MG63 (cell line): ENCODE results near the gene PRKG1. TPM values are rescaled to one million over a fixed set of nuclear protein-coding genes. Genes with fewer than 3 reads are reported as not detected.

Source experiments
- DNase-seq: peaks from one replicate; pipeline ENCODE4 v3.0.0-alpha.2; 2020
- H3K27me3 ChIP-seq: fragments of 250-450 bp; sonication (Bioruptor Pico); 2 replicates; pipeline ENCODE4 v1.5.1; 2020; ENCODE audit warnings: mild to moderate bottlenecking, moderate library complexity
- H3K36me3 ChIP-seq: fragments of 250-450 bp; sonication (Bioruptor Pico); 2 replicates; pipeline ENCODE4 v1.5.1; 2020; ENCODE audit warnings: mild to moderate bottlenecking, moderate library complexity
- H3K4me3 ChIP-seq: fragments of 250-450 bp; sonication (Bioruptor Pico); 2 replicates; pipeline ENCODE4 v1.5.1; 2020; ENCODE audit warnings: mild to moderate bottlenecking, moderate library complexity
- H3K9me3 ChIP-seq: fragments of 250-450 bp; sonication (Bioruptor Pico); 2 replicates; pipeline ENCODE4 v1.5.1; 2020; ENCODE audit warnings: mild to moderate bottlenecking, moderate library complexity
- total RNA-seq: library from RNA; depleted of rRNA; stranded (reverse); fragments of >200 nt; shearing (Covaris generic); gene quantifications from 2 replicates; pipeline ENCODE4 v1.2.3, GENCODE V29; 2014; ENCODE audit warnings: low replicate concordance

PRKG1 gene
- total RNA-seq, 1 experiment from 2014 or later, result 3.9 TPM

DNA sequence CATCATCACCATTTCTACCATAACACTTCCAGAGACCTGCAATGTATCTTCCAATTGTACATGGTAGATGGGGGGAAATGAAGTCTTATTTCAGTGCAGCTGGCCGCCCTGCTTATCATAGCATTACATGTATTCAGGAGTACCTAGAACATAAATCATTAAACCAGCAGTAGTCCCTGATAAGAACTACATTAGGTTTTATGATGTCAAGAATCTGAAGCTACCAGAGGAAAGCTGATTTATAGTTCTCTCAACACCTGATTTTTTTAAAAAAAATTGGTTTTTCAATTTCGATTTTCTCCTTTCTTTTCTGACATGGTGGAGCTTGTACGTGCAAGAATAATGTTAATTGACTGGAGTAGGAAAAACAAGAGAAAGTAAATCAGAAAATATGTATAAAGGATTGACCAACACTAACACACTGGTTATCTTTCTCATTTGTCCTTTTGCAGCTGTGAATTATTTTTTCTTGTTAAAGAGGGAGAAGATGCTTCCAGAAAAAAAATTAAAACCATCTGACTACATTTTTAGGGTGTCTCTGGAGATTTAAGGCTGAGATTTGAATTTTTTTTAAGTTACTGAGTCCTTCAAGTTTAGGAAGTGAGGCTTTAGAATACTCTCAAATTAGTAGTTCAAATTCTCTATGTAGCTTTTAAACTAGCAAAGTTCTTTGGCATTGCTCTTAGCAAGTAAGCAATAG lies 566.0 kb downstream of the PRKG1 start:
- no peak for DNase-seq
- H3K27me3 ChIP-seq, result no peaks in the 10 kb centered on the region
- no peaks in the 10 kb centered on the region for H3K9me3 ChIP-seq
- H3K4me3 ChIP-seq, result no peak overlapping the region
- H3K36me3 ChIP-seq, result no peaks in the 10 kb centered on the region

DNA sequence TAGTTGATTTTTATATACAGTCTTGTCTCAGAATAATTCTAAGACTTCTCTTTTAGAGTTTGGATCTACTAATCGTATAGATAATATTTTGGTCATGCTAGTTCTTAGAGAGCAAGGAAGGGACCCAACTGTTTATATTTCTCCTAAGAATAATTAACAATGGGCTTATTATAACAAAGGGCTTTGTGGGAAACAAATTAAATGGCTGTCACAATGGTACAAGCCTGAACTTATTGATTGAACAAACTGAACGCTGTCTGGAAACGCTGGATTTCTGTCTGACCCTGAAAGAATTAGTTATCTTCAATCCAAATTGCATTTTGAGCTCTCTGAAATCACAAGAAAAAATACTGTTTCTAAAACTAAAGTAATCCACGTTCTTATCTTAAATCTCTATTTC lies 568.3 kb downstream of the PRKG1 start:
- Histone ChIP-seq H3K4me3 (no peak overlapping the region), H3K27me3 (no peaks in the 10 kb centered on the region), H3K36me3 (no peaks in the 10 kb centered on the region), H3K9me3 (no peaks in the 10 kb centered on the region)
- DNase-seq, result no peak

DNA sequence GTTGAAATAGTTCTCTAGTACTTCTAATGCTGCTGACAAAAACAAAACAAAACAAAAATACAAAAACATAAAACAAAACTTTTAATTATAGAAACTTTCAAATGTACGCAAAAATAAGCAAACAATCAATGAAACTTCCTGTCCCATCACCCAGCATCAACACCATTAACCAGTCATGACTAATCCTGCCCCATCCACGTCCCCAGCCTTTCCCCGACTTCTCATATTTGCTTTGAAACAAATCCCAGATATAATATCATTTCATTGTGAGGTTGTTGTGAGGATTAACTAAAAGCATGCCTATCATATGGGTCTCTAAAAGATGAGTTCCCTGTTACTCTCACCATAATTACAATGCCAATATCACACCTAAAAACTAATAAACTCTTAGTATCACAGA lies 569.4 kb downstream of the PRKG1 start:
- Histone ChIP-seq H3K36me3 (no peaks in the 10 kb centered on the region), H3K9me3 (no peaks in the 10 kb centered on the region), H3K4me3 (no peak overlapping the region), H3K27me3 (no peaks in the 10 kb centered on the region)
- no peak for DNase-seq

DNA sequence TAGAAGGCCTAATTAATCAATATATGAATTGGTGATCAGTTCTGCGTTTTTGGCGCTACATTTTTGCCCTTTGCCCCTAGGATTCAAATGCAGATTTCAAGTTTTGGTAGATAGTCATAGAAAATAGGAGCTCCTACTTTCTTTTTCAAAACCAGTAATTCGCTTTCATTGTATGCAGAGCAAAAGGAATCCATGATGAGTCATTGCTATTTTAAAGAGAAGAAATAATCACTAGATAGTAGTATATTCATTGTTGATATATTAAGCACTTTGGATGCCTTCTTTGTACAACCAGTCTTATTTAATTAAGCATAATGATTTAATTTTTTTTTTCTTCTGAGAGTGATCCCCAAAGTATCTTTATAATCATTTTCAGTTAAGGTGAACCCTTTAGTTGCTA lies 574.8 kb downstream of the PRKG1 start:
- DNase-seq, result no peak
- H3K9me3 ChIP-seq, result no peaks in the 10 kb centered on the region
- H3K4me3 ChIP-seq, result no peak overlapping the region
- no peaks in the 10 kb centered on the region for H3K27me3 ChIP-seq
- no peaks in the 10 kb centered on the region for H3K36me3 ChIP-seq

DNA sequence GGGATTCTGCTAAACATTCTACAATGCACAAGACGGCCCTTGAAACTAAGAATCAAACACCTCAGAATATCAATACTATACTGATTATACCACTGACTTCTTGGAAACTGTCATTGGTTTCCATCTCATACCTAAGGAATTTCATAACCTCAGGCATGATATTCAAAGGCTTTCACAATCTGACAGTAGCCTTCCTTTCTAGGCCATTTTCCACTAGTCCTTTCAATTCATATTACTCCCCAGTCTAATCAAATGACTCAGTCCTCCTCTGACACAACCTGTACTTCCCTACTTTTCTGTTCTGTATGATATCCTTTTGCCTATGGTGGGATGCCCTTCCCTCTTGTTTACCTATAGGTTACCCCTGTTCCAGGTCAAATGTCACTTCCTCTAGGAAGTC lies 576.8 kb downstream of the PRKG1 start:
- Histone ChIP-seq H3K27me3 (no peaks in the 10 kb centered on the region), H3K4me3 (no peak overlapping the region), H3K36me3 (no peaks in the 10 kb centered on the region), H3K9me3 (no peaks in the 10 kb centered on the region)
- DNase-seq, result no peak

DNA sequence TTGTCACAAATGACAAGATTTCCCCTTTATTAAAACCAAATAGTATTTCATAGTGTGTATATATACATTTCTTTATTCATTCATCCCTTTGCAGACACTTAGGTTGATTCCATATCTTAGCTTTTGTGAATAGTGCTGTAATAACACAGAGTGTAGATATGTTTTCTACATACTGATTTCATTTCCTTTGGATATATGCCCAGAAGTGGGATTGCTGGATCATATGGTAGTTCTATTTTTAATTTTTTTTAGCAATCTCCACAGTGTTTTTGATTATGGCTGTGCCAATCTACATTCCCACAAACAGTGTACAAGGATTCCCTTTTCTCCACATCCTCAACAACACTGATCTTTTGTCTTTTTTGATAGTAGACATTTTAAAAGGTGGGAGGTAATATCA lies 578.7 kb downstream of the PRKG1 start:
- H3K36me3 ChIP-seq, result no peaks in the 10 kb centered on the region
- H3K4me3 ChIP-seq, result no peak overlapping the region
- no peak for DNase-seq
- H3K9me3 ChIP-seq, result no peaks in the 10 kb centered on the region
- no peaks in the 10 kb centered on the region for H3K27me3 ChIP-seq

DNA sequence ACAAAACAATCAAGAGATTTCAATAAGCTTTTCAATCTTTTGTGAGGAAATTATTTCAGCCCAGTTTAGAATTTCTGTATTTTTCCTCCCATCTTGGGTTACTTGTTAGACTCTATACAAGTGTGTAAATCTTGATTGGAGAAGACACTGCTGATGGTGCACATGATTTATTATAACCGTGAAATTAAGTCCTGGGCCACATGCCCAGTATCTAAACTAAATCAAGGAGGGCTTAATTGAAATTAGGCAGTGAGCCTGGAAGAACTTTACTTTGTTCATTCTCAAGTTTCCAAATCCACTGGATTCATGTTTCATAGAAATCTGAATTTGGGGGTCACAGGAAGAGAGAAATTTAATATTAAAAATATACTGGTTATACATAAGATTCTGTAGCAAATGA lies 580.6 kb downstream of the PRKG1 start:
- Histone ChIP-seq H3K27me3 (no peaks in the 10 kb centered on the region), H3K36me3 (no peaks in the 10 kb centered on the region), H3K4me3 (no peak overlapping the region), H3K9me3 (no peaks in the 10 kb centered on the region)
- no peak for DNase-seq

DNA sequence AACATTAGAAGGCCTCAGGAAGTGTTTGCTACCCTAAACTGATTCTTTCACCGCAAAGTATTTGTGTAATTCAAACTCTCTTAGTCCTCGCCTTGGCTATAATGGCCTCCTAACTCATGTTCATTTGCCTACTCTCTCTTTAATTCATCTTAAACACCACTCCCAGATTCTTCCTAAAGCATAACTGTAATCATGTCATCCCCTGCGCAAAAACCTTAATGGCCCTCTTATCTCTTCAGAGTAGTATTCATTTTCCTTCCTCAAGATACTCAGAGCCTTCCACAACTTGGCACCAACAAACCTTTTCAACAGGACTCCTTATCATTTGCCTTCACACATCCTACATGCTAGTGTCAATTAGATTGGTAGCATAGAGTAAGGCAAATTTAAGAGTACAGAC lies 582.2 kb downstream of the PRKG1 start:
- Histone ChIP-seq H3K27me3 (no peaks in the 10 kb centered on the region), H3K9me3 (peaks cover 2% of the 10 kb centered on the region; the same call in 1 of the 2 replicates), H3K36me3 (no peaks in the 10 kb centered on the region), H3K4me3 (no peak overlapping the region)
- DNase-seq, result no peak

DNA sequence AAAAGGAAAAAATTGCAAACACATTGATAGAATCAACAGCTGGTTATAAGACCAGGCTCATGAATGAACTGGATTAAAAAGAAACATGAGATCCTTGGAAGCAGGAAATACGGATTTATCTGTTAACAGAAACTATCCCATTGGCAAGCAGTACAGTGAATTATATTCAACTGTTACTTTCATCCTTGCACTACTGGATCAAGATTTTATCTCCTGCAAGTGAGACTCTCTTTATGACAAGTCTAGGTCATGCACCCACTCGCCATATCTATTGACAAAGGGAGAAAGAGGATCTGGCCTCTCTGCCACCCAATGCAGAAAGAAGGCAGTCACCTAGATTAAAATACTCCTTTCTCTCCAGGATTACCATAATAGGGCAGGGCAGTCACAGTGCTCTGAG lies 583.7 kb downstream of the PRKG1 start:
- H3K4me3 ChIP-seq, result no peak overlapping the region
- peaks cover 2% of the 10 kb centered on the region; the same call in 1 of the 2 replicates for H3K9me3 ChIP-seq
- H3K36me3 ChIP-seq, result no peaks in the 10 kb centered on the region
- H3K27me3 ChIP-seq, result no peaks in the 10 kb centered on the region
- no peak for DNase-seq

DNA sequence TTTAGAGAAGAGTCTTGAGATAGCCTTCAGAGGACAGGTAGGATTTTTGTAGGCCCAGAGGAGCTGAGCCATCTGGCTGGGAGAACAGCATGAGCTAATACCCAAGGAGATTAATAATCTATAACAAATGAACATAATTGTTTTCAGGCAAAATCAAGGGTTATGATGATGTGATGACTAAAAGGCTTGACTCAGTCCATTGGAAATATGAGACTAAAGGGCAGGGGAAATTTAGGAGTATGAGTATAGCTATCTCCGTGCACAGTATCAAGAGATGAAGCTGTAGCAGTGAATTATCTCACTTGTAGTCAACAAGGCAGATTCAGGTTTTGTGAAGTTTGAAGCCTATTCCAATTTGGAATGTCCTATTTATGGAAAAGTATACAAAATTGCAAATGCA lies 585.1 kb downstream of the PRKG1 start:
- no peak for DNase-seq
- Histone ChIP-seq H3K9me3 (peaks cover 2% of the 10 kb centered on the region; the same call in 1 of the 2 replicates), H3K4me3 (no peak overlapping the region), H3K36me3 (no peaks in the 10 kb centered on the region; the same call in 1 of the 2 replicates), H3K27me3 (no peaks in the 10 kb centered on the region)

DNA sequence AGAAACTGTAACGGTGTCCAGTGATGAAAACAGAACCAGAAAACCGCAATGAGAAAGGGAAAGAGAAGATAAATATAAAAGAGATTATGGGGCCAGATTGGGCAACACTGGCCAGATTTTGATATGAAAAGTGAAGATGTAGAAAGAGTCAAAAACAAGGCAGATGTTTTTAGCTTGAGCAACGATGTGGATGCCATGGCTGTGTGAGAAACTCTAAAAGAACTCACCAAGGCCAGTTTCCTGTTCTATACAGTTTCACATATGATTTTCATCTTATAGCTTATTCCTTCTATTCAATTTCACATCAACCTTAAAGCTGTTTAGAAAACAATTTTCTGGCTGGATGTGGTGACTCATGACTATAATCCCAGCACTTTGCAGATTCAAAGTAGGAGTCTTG lies 588.8 kb downstream of the PRKG1 start:
- no peaks in the 10 kb centered on the region for H3K27me3 ChIP-seq
- no peaks in the 10 kb centered on the region; the same call in 1 of the 2 replicates for H3K36me3 ChIP-seq
- H3K4me3 ChIP-seq, result no peak overlapping the region
- no peak for DNase-seq
- peaks cover 2% of the 10 kb centered on the region; the same call in 1 of the 2 replicates for H3K9me3 ChIP-seq

DNA sequence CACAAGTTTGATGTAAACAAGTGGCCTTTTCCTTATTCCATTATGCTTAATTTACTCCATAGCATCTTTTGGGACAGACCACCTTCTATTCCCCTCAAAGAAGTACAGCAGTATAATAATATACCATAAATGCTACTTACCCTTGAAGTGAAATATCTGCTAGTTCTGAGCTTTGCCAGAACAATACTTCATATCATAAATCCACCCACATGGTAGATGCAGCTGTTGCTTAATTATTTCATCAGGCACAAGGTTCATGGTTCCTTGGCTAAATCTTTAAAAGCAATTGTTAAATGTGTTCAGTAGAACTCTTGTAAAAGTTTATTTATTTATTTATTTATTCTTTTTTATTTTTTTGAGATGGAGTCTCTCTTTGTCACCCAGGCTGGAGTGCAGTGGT lies 592.2 kb downstream of the PRKG1 start:
- peaks cover 4% of the 10 kb centered on the region; the same call in 1 of the 2 replicates for H3K9me3 ChIP-seq
- H3K27me3 ChIP-seq, result no peaks in the 10 kb centered on the region
- H3K4me3 ChIP-seq, result no peak overlapping the region
- no peaks in the 10 kb centered on the region; the same call in 1 of the 2 replicates for H3K36me3 ChIP-seq
- no peak for DNase-seq

DNA sequence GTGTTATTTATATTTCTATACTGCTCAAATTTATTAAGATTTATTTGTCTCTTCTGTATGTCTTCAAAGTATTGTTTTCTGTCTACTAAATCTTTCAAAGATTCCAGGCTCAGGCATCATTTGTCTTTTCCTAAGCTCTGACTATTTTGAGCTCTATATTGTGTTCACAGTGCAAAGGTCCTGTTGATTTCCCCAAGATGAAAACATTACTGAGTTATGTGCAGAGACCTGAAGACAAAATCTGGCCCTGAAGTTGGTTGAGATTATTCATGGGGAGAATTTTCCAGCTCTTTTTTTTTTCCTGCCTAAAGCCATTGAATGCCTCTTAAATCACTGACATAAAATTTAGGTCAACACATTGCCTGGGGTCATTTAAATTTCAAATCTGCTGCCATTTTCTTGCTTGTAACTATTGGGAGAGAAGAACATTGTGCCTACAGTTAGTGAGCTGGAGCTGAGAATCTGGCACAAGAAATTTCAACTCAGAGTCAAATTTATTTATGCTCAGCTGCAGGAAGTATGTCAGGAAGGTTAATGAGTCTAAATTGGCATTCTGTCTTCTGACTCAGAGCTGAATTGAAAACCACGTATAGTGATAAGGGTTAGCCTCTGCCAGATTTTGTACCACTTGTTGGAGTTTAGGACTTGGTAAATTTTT lies 593.5 kb downstream of the PRKG1 start:
- H3K27me3 ChIP-seq, result no peaks in the 10 kb centered on the region
- H3K9me3 ChIP-seq, result peaks cover 8% of the 10 kb centered on the region
- H3K4me3 ChIP-seq, result no peak overlapping the region
- DNase-seq, result no peak
- no peaks in the 10 kb centered on the region; the same call in 1 of the 2 replicates for H3K36me3 ChIP-seq

DNA sequence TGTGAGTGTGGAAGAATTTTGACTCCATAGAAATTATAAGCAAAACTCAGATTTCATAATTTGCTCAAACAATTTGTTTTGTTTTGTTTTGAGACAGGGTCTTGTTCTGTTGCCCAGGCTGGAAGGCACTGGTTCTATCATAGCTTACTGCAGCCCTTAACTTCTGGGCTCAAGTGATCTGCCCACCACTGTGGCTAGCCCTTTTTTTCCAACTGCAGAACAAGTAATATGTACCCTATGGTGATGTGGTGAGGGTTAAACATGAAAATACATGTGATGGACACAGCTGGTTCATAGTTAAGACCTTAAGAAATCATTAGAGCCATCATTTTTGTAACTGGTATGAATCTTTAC lies 594.0 kb downstream of the PRKG1 start:
- no peak for DNase-seq
- Histone ChIP-seq H3K4me3 (no peak overlapping the region), H3K9me3 (peaks cover 8% of the 10 kb centered on the region), H3K36me3 (no peaks in the 10 kb centered on the region; the same call in 1 of the 2 replicates), H3K27me3 (no peaks in the 10 kb centered on the region)

DNA sequence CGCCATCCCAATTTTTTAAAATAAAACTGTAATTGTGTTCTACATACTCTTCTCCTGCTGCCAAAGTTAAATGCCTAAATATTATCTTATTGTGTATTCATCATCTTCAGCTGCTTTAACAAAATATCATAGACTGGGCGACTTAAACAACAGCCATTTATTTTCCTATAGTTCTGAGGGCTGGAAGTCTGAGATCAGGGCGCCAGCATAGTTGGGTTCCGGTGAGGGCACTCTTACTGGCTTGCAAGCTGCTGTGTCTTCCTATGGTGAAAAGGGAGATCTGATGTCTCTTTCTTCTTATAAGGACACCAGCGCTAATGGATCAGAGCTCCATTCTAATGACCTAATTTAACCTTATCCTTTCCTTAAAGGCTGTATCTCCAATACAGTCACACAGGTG lies 594.8 kb downstream of the PRKG1 start:
- Histone ChIP-seq H3K4me3 (no peak overlapping the region), H3K27me3 (no peaks in the 10 kb centered on the region), H3K36me3 (no peaks in the 10 kb centered on the region; the same call in 1 of the 2 replicates), H3K9me3 (peaks cover 8% of the 10 kb centered on the region)
- no peak for DNase-seq

DNA sequence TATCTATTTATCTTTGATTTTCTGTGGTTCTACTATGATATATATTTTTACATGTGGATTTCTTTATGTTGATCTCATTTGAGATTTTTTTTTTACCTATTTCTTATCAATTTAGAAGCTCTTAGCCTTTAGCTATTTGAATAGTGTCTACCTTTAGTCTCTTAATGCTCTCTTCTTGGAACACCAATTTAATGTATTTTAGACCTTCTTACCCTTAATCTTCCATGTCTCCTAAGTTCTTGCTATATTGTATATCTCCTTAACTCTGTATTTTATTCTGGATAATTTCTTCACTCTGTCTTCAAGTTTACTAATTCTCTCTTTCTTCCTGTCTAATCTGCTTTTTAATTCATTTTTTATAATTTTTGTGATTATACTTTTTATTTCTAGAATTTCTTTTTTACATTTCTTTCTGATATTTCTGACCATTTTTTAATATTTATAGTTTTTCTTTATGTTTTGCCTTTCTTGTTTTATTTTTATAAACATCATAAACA lies 597.8 kb downstream of the PRKG1 start:
- no peak for DNase-seq
- Histone ChIP-seq H3K9me3 (peaks cover 8% of the 10 kb centered on the region), H3K4me3 (no peak overlapping the region), H3K27me3 (no peaks in the 10 kb centered on the region), H3K36me3 (no peaks in the 10 kb centered on the region)

DNA sequence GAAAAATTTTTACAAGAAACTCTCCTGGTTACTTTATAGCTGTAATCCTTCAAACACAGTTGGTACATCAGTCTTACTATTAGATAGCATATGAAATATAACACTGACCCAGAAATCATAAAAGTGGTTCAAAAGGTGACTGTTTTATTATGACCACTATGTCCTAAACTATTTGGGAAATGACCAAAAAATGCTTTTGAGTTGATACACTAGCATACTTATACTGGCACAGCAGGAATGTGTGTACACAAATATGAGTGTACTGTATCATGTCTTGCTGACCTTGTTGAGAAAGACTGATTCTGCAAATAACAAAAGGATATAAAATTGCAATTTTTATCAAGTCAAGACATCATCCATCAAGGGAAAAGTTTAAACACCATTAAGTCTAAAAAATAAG lies 600.8 kb downstream of the PRKG1 start:
- no peaks in the 10 kb centered on the region for H3K36me3 ChIP-seq
- peaks cover 8% of the 10 kb centered on the region for H3K9me3 ChIP-seq
- no peaks in the 10 kb centered on the region for H3K27me3 ChIP-seq
- DNase-seq, result no peak
- no peak overlapping the region for H3K4me3 ChIP-seq

DNA sequence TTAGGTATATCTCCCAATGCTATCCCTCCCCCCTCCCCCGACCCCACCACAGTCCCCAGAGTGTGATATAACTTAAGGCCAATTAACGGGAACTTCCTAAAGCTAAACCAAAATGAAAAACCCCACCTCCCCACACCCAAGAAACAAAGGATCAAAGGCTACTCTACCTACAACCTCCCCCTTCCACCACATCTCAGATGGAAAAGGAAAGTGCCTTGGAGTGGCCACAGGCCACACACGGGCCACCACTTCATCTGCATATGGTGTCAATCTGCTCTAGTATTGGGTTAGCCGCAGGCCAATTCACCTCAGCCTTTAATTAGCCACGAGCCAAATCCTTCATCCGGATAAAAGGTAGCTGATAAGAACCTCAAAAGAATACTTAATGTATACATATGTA lies 605.6 kb downstream of the PRKG1 start:
- no peaks in the 10 kb centered on the region for H3K9me3 ChIP-seq
- H3K4me3 ChIP-seq, result no peak overlapping the region
- no peaks in the 10 kb centered on the region for H3K27me3 ChIP-seq
- no peaks in the 10 kb centered on the region for H3K36me3 ChIP-seq
- DNase-seq, result no peak
